BE2C (cell line): ENCODE data around the gene CCDC88B. TPM values are rescaled to one million over a fixed set of nuclear protein-coding genes. Genes with fewer than 3 reads are reported as not detected.

Source experiments
- DNase-seq: peaks from one replicate; pipeline ENCODE4 v3.0.0-alpha.2; 2020
- H3K27me3 ChIP-seq: fragments of 250-450 bp; sonication (Bioruptor Pico); 2 replicates; pipeline ENCODE4 v1.5.1; 2020; ENCODE audit warnings: mild to moderate bottlenecking
- H3K36me3 ChIP-seq: fragments of 250-450 bp; sonication (Bioruptor Pico); 2 replicates; pipeline ENCODE4 v1.5.1; 2020; ENCODE audit warnings: mild to moderate bottlenecking
- H3K4me1 ChIP-seq: fragments of 250-450 bp; sonication (Bioruptor Pico); 2 replicates; pipeline ENCODE4 v1.5.1; 2020
- H3K4me3 ChIP-seq: 2 replicates; pipeline ENCODE4 v1.5.1; 2011; ENCODE audit warnings: low read depth, low read length
- H3K9me3 ChIP-seq: fragments of 250-450 bp; sonication (Bioruptor Pico); 2 replicates; pipeline ENCODE4 v1.5.1; 2020
- CTCF ChIP-seq: IDR thresholded peaks from 2 replicates; pipeline ENCODE4 v1.5.1; 2012; ENCODE audit warnings: mild to moderate bottlenecking, low read depth, low read length
- polyA plus RNA-seq: library from polyadenylated mRNA; unstranded; fragments of >200 nt; gene quantifications from one replicate; pipeline ENCODE4 v1.2.1, GENCODE V29; 2012; ENCODE audit warnings: low read depth, missing spikeins; ENCODE audit not compliant: insufficient read length, insufficient read depth

Gene CCDC88B
- polyA plus RNA-seq, result 1.4 TPM

GRCh38 chr11:64339754-64340408, at the start of gene CCDC88B:
TSS of gene CCDC88B (plus strand) at chr11:64340204. CDS start at chr11:64340267, 63 bp downstream.
- no peak for DNase-seq
- Histone ChIP-seq H3K4me1 (no peaks in the 10 kb centered on the region), H3K4me3 (no peak within 1 kb of the TSS)

GRCh38 chr11:64290352-64291261, 49.4 kb upstream of the CCDC88B start:
- peaks cover 40% of the 10 kb centered on the region for H3K27me3 ChIP-seq
- no peak for TF ChIP-seq CTCF

More at GRCh38 chr11:64339754-64340408, at the start of gene CCDC88B:
- Histone ChIP-seq H3K27me3 (no peaks in the 10 kb centered on the region), H3K36me3 (no peaks in the 10 kb centered on the region), H3K9me3 (no peaks in the 10 kb centered on the region)
- TF ChIP-seq CTCF, result no peak

GRCh38 chr11:64291262-64291751, 48.7 kb upstream of the CCDC88B start, which contains the start of gene KCNK4:
TSS of gene KCNK4 (plus strand) at chr11:64291302. CDS start at chr11:64293019, 1,717 bp downstream.
- Histone ChIP-seq H3K9me3 (no peaks in the 10 kb centered on the region), H3K27me3 (peaks cover 43% of the 10 kb centered on the region), H3K36me3 (no peaks in the 10 kb centered on the region), H3K4me1 (no peaks in the 10 kb centered on the region), H3K4me3 (no peak within 1 kb of the TSS)
- no peak for DNase-seq
- TF ChIP-seq CTCF, result no peak

More at GRCh38 chr11:64290352-64291261, 49.4 kb upstream of the CCDC88B start:
- no peak for DNase-seq
- Histone ChIP-seq H3K36me3 (no peaks in the 10 kb centered on the region), H3K4me3 (no peak overlapping the region), H3K9me3 (no peaks in the 10 kb centered on the region), H3K4me1 (no peaks in the 10 kb centered on the region)

GRCh38 chr11:64291752-64292459, 48.1 kb upstream of the CCDC88B start:
- H3K27me3 ChIP-seq, result peaks cover 45% of the 10 kb centered on the region
- no peaks in the 10 kb centered on the region for H3K4me1 ChIP-seq
- no peak for DNase-seq
- no peak overlapping the region for H3K4me3 ChIP-seq
- H3K9me3 ChIP-seq, result no peaks in the 10 kb centered on the region
- TF ChIP-seq CTCF, result no peak
- H3K36me3 ChIP-seq, result no peaks in the 10 kb centered on the region

- TF ChIP-seq CTCF, result no peak
Measured at GRCh38 chr11:64292460-64293254, 47.3 kb upstream of the CCDC88B start.

More at GRCh38 chr11:64292460-64293254, 47.3 kb upstream of the CCDC88B start:
- no peaks in the 10 kb centered on the region for H3K4me1 ChIP-seq
- no peak overlapping the region for H3K4me3 ChIP-seq
- no peak for DNase-seq
- H3K27me3 ChIP-seq, result peaks cover 51% of the 10 kb centered on the region
- no peaks in the 10 kb centered on the region for H3K36me3 ChIP-seq
- no peaks in the 10 kb centered on the region for H3K9me3 ChIP-seq
